CD4-positive, alpha-beta T cell treated with Interleukin-6 at 100 ng/mL for 8 hours (primary cell): Measurements from ENCODE around the gene LHX1.

Experiments used
- DNase-seq: peaks from one replicate; pipeline ENCODE4 v3.0.0-alpha.2; 2020; ENCODE audit warnings: mixed read lengths, low spot score

The LHX1 gene

DNA sequence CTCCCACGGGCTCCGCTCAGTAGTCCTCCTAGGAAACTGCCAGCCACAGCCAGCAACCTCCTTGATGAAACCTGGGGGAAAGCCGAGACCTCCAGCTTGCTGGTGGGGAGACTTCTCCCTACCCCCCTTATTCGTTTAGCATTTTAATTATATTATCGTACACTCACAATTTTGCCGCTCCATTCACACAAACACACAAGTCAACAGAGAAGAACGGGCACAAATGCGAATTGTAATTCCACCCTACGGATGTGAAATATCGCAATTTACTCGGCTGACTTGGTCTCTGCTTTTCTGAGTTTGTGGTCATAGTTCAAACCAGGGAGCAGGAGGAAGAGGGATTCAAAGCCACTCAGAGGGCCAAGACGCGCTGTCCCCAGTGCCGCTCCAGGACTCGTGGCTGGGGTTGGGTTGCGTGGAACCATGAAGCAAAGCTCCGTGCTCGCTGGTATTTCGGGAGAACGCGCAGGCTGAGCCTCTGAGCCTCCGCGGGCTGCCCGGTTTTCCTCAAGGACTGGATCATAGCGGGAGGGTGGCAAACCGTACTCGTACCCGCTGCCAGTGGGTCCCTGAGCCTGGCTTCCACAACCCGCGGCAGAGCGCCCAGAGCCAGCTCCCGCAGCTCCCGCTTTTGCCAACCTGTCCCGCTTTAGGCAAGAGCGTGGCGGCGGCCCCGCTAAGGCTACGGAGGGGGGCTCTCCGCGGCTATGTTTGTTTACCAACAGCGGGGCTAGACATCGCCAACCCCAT lies 2.0 kb downstream of the LHX1 start:
- DNase-seq, result no peak

DNA sequence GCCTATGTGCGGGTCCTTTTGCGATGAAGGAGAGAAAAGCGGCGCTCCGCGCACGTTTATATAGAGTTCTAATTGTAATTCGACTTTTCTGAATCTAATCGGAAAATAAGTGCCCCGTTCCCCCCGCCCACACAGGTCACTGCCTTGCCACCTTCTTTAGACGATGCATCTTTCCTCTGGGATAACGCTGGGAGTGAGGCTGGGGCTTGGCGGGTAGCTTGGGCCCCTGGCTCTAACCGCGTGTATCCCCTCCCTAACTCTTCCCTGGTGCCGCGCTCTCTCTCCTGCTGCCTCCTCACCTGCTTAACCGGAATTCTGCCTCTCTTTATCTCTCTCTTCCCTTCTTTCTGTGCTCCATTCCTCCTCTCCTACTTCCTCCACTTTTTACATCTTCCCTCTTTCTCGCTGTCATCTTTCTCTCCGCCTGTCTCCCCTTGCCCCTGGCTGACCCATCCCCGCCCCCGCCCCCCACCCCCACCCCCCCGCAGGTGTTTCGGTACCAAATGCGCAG lies 2.6 kb downstream of the LHX1 start:
- no peak for DNase-seq

DNA sequence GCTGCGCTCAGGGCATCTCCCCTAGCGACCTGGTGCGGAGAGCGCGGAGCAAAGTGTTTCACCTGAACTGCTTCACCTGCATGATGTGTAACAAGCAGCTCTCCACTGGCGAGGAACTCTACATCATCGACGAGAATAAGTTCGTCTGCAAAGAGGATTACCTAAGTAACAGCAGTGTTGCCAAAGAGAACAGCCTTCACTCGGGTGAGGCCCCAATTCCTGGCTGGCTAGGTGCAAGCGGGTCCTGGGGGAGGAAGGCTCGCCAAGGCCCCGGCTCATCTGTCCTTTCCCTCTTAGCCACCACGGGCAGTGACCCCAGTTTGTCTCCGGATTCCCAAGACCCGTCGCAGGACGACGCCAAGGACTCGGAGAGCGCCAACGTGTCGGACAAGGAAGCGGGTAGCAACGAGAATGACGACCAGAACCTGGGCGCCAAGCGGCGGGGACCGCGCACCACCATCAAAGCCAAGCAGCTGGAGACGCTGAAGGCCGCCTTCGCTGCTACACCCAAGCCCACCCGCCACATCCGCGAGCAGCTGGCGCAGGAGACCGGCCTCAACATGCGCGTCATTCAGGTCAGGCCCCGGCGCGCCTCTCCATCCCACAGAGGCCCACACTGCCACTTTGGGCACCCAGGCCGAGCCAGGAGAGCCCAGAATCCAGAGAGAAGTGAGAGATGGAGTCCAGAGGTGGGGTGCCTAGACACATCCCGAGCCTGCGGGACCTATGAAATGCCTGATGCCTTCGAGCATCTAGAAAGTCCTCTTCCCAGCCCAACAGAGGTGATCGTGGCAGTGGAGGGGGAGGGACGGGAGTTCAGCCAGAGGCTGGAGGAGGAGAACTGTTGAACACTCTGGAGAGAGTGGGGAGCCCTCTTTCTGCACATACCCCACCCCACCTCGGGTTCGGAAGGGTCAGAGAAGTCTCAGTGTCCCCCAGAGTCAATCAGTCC lies 3.3 kb downstream of the LHX1 start:
- no peak for DNase-seq

DNA sequence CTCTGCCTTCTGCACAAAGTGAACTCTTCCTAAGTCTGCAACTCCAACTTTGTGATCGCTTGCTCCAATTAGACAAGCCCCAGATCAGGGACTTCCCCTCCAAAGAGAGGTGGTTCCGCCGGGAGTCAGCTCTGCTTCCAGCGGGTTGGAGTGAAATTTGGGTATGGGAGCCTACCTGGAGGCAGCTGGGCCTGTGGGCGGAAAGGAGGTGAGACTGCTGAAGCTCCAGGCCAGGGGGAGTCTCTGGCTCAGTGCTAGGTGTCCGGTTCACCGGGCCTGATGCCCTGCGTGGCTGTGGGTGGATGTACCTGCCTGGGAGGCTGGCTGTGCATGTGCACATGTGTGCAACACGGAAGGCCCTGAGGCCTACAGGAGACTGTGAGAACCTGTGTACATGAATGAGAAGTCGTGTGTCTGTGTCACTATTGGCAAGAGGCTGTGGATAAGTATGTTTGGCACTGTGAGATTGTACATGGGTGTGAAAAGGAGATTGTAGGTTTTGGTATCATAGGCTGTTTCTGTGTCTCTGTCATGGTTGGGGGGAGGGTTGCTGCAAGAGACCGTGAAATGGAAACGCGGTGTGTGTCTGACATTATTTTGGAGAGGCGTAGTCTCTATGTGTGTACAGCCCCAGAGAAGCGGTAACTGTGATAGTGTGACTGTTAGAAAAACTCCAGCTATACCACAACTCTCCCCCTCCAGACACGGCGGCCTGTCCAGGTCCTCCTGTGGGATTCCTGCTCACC lies 4.2 kb downstream of the LHX1 start:
- DNase-seq, result no peak

GRCh38 chr17:36942019-36942599 lies 4.8 kb downstream of the LHX1 start:
- DNase-seq, result no peak

DNA sequence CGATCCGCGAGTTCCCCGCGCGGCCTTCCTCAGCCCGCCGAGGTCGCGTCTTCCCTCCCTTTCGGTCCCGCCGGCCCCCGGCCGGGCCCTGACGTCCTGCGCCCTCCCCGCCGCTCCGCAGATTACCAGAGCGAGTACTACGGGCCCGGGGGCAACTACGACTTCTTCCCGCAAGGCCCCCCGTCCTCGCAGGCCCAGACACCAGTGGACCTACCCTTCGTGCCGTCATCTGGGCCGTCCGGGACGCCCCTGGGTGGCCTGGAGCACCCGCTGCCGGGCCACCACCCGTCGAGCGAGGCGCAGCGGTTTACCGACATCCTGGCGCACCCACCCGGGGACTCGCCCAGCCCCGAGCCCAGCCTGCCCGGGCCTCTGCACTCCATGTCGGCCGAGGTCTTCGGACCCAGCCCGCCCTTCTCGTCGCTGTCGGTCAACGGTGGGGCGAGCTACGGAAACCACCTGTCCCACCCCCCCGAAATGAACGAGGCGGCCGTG lies 5.4 kb downstream of the LHX1 start:
- no peak for DNase-seq

DNA sequence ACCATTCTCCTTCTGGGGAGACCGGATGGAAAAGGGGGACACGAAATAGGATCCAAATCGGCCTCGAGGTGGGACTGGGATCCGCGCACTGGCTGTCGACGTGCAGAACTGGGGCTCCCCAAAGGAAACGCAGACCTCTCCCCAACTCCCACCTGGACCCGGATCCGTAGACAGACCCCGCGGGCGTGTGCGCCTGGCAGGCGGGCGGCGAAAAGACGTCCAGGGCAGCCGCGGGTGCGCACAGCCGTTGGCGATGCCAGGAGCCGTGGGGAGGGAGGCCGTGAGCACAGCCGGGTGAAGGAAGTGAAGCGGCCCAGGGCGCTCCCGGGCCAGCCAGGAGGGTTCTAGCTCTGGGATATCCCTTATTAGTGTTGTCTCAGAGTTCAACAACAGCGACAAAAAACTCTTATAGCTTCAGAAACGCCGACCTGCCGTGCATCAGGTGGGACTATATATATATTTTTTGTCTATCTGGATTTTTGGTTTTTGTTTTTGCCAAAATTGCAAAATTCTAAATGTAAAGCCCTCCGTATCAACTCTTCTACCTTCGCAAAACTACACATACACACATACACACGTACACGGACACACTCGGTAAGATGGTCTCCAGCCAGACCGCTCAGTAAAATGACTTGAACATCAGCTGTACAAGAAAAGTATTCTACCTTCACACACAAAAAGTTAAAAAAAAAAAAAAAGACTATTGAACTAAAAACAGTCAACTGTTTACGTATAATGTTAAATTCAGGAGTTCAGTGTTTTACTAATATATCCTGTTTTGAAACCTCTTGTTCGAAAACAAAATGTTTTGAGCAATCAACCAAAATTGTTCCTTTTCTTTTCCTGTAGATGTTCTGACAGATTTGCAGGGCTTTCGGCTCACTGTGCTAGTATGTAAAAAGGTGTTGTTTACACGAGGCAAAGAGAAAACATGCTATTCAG lies 6.2 kb downstream of the LHX1 start:
- DNase-seq, result no peak

DNA sequence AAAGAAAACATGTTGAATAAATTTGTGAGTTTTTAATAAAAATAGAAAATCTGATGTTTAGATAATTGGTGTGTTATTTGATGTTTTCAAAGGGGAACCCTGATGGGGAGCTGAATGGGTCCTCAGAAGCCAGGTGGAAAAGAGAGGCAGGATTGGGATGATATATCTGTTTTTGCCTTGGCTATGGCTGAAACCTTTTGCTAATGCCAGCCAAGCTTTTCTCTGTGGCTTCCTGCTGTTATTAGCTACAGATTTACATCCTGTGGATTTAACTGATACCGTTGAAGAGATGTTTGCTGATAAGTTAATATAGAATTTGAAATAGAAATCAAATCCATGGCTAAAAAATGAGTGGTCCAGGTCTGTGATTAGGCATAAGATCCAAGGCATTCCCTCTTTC lies 7.3 kb downstream of the LHX1 start:
- no peak for DNase-seq

- DNase-seq, result no peak
These were observed 7.9 kb downstream of the LHX1 start for GRCh38 chr17:36945140-36945539.

GRCh38 chr17:36945959-36946725 lies 8.9 kb downstream of the LHX1 start:
- no peak for DNase-seq

DNA sequence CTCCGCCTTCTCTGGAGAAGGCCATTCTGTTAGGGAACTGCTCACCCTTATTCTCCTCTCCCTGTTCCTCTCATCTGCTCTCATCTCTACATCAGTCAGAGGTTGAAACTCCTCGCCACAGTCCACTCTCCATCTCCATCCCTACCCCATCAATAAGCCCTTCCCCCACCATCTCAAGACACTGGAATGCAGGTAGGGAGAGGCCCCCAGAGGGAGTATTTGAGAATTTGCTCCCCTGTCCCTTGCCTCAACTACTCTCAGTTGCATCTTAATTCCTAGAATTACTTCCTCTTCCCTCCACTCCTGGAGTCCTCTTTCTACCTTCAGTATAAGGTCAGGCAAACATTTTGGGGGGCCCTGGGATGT lies 9.4 kb downstream of the LHX1 start:
- DNase-seq, result no peak

- no peak for DNase-seq
These were observed 10.8 kb downstream of the LHX1 start for GRCh38 chr17:36947922-36948716.

GRCh38 chr17:36948717-36949460 lies 11.6 kb downstream of the LHX1 start, which contains the start of gene AATF:
Gene AATF (plus strand): TSS chr17:36948954. CDS start chr17:36949126, 172 bp downstream.
- peak; percentile 96 for DNase-seq

DNA sequence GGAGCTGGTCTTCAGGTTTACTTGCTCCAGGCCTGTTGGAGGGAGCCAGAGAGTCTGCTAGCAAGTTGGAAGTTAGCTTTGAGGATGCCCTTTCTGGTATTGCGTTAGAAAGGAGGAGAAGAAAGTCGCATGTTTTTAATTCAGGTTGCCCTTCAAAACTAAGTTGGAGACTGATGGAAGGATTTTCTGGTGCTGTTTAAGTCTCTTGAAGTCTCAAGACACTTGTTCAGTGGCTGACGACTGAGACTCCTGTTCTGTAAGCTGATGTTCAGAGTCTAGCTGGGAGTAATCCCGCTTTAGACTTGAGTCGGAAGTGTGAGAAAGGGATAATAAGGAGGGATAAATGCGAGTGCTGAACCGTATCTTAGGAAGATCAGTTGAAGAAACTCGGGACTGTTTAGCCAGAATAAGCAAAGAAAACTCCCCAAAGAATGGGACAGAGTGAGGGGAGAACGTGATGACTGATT lies 12.2 kb downstream of the LHX1 start:
- DNase-seq, result no peak

DNA sequence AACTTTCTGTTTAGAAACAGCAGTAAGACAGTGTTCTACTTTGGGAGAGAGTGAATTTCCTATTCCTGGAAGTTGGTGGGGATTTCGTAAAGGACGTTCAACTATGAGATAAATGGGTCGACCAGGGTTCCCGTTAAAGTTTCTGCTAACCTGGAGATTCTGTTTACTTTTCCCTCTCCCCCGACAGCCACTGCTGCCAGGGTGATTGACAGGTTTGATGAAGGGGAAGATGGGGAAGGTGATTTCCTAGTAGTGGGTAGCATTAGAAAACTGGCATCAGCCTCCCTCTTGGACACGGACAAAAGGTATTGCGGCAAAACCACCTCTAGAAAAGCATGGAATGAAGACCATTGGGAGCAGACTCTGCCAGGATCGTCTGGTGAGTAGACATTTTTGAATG lies 12.8 kb downstream of the LHX1 start:
- DNase-seq, result no peak

DNA sequence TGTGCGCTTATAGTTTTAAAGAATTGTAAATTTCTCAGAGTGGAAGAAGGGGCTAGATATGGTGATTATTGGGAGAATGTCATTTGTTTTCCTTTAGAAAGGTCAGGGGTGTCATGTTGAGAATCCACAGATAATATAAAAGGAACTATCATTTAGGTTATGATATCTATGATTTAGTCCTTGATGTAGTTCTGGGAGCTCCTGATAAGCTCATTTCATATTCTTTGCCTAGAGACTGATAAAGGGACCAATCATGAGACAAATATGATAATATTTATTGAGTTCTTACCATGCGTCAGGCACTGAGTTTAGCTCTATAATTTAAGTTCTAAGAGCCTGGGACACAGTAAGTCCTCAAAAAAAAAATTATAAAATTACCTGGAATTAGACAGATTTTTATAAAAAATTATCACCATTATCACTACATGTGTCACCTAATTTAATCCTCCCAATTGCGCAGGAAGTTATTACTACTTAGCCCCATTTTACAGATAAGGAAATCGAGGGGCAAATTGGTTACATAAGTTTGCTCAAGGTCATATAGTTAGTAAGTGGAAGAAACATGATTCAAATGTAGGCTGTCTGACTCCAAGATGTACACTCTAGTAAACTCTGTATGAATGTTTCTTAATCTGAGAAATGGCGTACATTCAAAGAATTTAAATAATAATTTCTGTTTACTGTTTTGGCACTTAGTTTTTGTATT lies 14.0 kb downstream of the LHX1 start:
- DNase-seq, result no peak

DNA sequence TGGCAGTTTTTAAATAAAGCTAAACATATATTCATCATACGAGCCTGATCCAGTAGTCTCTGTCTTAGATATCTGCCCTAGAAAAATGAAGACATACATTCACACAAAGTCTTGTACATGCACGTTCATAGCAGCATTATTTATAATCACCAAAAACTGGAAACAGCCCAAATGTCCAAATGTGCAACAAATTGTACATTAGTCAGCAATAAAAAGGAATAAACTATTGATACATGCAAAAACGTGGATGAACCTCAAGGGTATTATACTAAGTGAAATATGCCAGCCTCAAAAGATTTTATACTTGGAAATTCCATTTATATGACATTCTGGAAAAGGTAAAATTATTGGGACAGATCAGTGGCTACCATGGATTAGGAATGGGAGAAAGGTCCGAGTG lies 34.2 kb downstream of the LHX1 start:
- DNase-seq, result no peak
